ENCODE results near the gene ST3GAL5. TPM values are rescaled to one million over a fixed set of nuclear protein-coding genes. Genes with fewer than 3 reads are reported as not detected.

The ST3GAL5 gene
- total RNA-seq, 4 donors from 2014 or later = 12.6 to 26.0 (median 21.8) TPM

- Histone ChIP-seq H3K4me1 (peaks cover 20 to 23% of the 10 kb centered on the region in 2 donors), H3K4me3 (no peak overlapping the region), H3K27me3 (no peaks in the 10 kb centered on the region), H3K9me3 (no peaks in the 10 kb centered on the region), H3K27ac (peak overlapping the region; percentile 70 to 78 (median 74)), H3K36me3 (no peaks in the 10 kb centered on the region)
- ATAC-seq (peak; percentile 88 to 91), DNase-seq (peak; percentile 53 to 69)
- TF ChIP-seq POLR2A (IDR thresholded peaks at IDR 0.05) = no peak
- TF ChIP-seq CTCF (IDR thresholded peaks at IDR 0.05 in 4 of 5, conservative IDR thresholded peaks at IDR 0.05 in 1 of 5) = no peak
- intact Hi-C loops (cut with DNase I; ENCODE audit: low total_unique reads) (no loop called here), in situ Hi-C loops (cut with MboI; ENCODE audit: low sequenced_read_pairs in 4 of 4) (no loop called here)
These were observed 35.7 kb upstream of the ST3GAL5 start for GRCh38 chr2:85924522-85924921.

- Histone ChIP-seq H3K4me1 (peaks cover 20 to 23% of the 10 kb centered on the region in 2 donors), H3K36me3 (no peaks in the 10 kb centered on the region), H3K27ac (no peak overlapping the region), H3K9me3 (no peaks in the 10 kb centered on the region), H3K27me3 (no peaks in the 10 kb centered on the region), H3K4me3 (no peak overlapping the region)
- TF ChIP-seq CTCF (IDR thresholded peaks at IDR 0.05 in 4 of 5, conservative IDR thresholded peaks at IDR 0.05 in 1 of 5) (no peak), POLR2A (IDR thresholded peaks at IDR 0.05) (no peak)
- DNase-seq (no peak), ATAC-seq (no peak)
- intact Hi-C loops (cut with DNase I; ENCODE audit: low total_unique reads) (no loop called here), in situ Hi-C loops (cut with MboI; ENCODE audit: low sequenced_read_pairs in 4 of 4) (no loop called here)
These were observed 33.4 kb upstream of the ST3GAL5 start for GRCh38 chr2:85922199-85922598.

DNA sequence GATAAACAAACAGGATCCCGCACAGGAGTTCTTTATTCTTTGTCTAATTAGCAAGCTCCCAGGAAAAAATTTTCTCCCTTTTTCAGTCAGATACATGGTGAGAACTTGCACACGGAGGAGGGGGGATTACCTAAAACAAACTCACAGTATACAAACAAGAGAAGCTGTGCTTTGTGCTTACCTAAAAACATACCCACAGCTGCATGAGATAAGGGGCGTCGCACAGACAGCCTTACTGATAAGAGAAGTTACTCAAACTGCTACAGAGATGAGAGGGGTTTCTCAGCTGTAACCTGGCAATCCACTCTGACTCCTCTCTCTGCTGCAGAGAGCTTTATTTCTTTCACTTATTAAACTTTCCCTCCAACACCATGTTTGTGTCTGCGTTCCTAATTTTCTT lies 32.9 kb upstream of the ST3GAL5 start:
- no peak overlapping the region for H3K4me3 ChIP-seq
- TF ChIP-seq POLR2A (IDR thresholded peaks at IDR 0.05) (no peak), CTCF (IDR thresholded peaks at IDR 0.05 in 4 of 5, conservative IDR thresholded peaks at IDR 0.05 in 1 of 5) (no peak)
- no peaks in the 10 kb centered on the region for H3K9me3 ChIP-seq
- intact Hi-C loops (cut with DNase I; ENCODE audit: low total_unique reads) = loop anchor here (1.0 kb wide), 1 partner anchor 26 kb away; no protein-coding TSS in a partner anchor
- no peaks in the 10 kb centered on the region for H3K36me3 ChIP-seq
- ATAC-seq (no peak), DNase-seq (no peak)
- H3K4me1 ChIP-seq = peaks cover 20 to 23% of the 10 kb centered on the region in 2 donors
- in situ Hi-C loops (cut with MboI; ENCODE audit: low sequenced_read_pairs in 4 of 4) = no loop called here
- H3K27me3 ChIP-seq = no peaks in the 10 kb centered on the region
- H3K27ac ChIP-seq = peak overlapping the region in 3 of 4 donors; percentile 44 to 56 (median 45)

- ATAC-seq (peak; percentile 31 to 47), DNase-seq (peak; percentile 31 to 50)
- intact Hi-C loops (cut with DNase I; ENCODE audit: low total_unique reads) = loop anchor here (1.0 kb wide), 1 partner anchor 26 kb away; no protein-coding TSS in a partner anchor
- Histone ChIP-seq H3K4me1 (peaks cover 19 to 23% of the 10 kb centered on the region in 2 donors), H3K27me3 (no peaks in the 10 kb centered on the region), H3K9me3 (no peaks in the 10 kb centered on the region), H3K4me3 (no peak overlapping the region), H3K27ac (peak overlapping the region; percentile 44 to 56 (median 50)), H3K36me3 (no peaks in the 10 kb centered on the region)
- TF ChIP-seq POLR2A (IDR thresholded peaks at IDR 0.05) (no peak), CTCF (IDR thresholded peaks at IDR 0.05 in 4 of 5, conservative IDR thresholded peaks at IDR 0.05 in 1 of 5) (no peak)
- in situ Hi-C loops (cut with MboI; ENCODE audit: low sequenced_read_pairs in 4 of 4) = no loop called here
These were observed 32.2 kb upstream of the ST3GAL5 start for GRCh38 chr2:85920810-85921545.
